ENCODE results near the gene ATF1.

- no peak for TF ChIP-seq ZNF274 (IDR thresholded peaks at IDR 0.05; ENCODE audit: insufficient read depth, insufficient read length)
- TF ChIP-seq RCOR1 (conservative IDR thresholded peaks at IDR 0.05; ENCODE audit: low read depth, low read length) = no peak
These were observed 56.3 kb downstream of the ATF1 start for GRCh38 chr12:50820177-50820576.

Data from GM12878 (cell line).